Esophagus squamous epithelium (tissue), 4 donors: ENCODE data around the gene CKLF.

Source experiments
- POLR2A ChIP-seq, 4 donors: fragments of 450-650 bp; IDR thresholded peaks; one replicate each; pipeline ENCODE4 v1.6.1; 2017; ENCODE audit warnings: antibody characterized with exemption in 4 of 4, mild to moderate bottlenecking in 4 of 4, moderate library complexity in 3 of 4
- TF ChIP-seq, protein P1 (sequence below), 6 experiments: fragments of 450-650 bp in 4 of 6; fragments of 200-600 bp in 2 of 6; sonication (generic) in 2 of 6; IDR thresholded peaks; one replicate each; pipeline ENCODE4 v1.5.1; 2016 to 2019; ENCODE audit warnings: antibody characterized with exemption in 6 of 6, mild to moderate bottlenecking in 4 of 6, moderate library complexity in 4 of 6

DNA sequence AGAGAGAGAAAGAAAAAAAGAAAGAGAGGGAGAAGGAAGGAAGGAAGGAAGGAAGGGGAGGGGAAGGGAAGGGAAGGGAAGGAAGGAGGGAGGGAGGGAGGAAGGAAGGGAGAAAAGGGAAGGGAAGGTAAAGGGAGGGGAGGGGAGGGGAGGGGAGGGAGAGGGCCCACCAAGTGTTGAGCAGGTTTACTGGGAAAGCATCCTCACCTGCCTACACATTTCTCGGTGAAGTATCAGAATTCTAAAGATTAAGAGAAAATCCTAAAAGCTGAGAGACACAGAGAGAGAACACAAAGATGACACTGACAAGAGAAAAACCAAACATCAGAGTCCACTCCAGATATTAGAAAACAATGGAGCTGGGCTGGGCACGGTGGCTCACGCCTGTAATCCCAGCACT, 39.9 kb downstream of the CKLF start:
- TF ChIP-seq POLR2A (IDR thresholded peaks at IDR 0.05), result no peak
- TF ChIP-seq, protein P1, sequence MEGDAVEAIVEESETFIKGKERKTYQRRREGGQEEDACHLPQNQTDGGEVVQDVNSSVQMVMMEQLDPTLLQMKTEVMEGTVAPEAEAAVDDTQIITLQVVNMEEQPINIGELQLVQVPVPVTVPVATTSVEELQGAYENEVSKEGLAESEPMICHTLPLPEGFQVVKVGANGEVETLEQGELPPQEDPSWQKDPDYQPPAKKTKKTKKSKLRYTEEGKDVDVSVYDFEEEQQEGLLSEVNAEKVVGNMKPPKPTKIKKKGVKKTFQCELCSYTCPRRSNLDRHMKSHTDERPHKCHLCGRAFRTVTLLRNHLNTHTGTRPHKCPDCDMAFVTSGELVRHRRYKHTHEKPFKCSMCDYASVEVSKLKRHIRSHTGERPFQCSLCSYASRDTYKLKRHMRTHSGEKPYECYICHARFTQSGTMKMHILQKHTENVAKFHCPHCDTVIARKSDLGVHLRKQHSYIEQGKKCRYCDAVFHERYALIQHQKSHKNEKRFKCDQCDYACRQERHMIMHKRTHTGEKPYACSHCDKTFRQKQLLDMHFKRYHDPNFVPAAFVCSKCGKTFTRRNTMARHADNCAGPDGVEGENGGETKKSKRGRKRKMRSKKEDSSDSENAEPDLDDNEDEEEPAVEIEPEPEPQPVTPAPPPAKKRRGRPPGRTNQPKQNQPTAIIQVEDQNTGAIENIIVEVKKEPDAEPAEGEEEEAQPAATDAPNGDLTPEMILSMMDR (IDR thresholded peaks at IDR 0.05), result no peak
